ENCODE measurements around the gene FKBP5.

DNA sequence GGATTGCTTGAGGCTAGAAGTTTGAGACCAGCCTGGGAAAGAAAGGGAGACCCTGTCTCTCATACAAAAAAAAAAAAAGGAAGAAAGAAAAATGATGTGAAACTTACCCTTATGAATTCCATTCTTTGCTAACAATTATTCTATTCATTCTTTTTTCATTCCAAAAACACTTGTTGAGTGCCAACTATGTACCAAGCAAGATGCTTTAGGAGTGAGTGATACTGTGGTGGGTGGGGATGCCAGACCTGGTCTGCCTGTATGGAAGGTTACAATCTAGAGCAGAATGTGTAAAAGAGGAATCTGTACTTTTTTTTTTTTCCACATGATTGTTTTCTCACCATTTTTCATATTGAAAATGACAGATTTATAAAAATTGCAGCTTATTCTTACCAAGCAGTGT is 102.2 kb downstream of the FKBP5 start:
- TF ChIP-seq CTCF (IDR thresholded peaks at IDR 0.05) (no peak), EZH2 (IDR thresholded peaks at IDR 0.05; ENCODE audit: borderline replicate concordance, insufficient read depth, low read depth, low read length, poor library complexity, severe bottlenecking) (no peak)

Measured in B cell (primary cell).